Osteocyte (in vitro differentiated cells): ENCODE measurements around the gene SDF4. TPM values are rescaled to one million over a fixed set of nuclear protein-coding genes. Genes with fewer than 3 reads are reported as not detected.
A peak's percentile ranks its signal among the peaks of the same experiment; 100 is the strongest.

Source experiments
- DNase-seq: peaks from one replicate; pipeline ENCODE4 v3.0.0; 2021; ENCODE audit warnings: mixed read lengths; ENCODE audit not compliant: unreplicated experiment; ENCODE audit errors: extremely low spot score
- H3K27ac Mint-ChIP-seq: one replicate; pipeline ENCODE4 v1.8.0; 2021; ENCODE audit warnings: mild to moderate bottlenecking, mixed read lengths; ENCODE audit not compliant: unreplicated experiment
- H3K27me3 Mint-ChIP-seq: one replicate; pipeline ENCODE4 v1.8.0; 2021; ENCODE audit warnings: mixed read lengths; ENCODE audit not compliant: unreplicated experiment
- H3K36me3 Mint-ChIP-seq: one replicate; pipeline ENCODE4 v1.8.0; 2021; ENCODE audit warnings: mixed read lengths; ENCODE audit not compliant: unreplicated experiment
- H3K4me1 Mint-ChIP-seq: one replicate; pipeline ENCODE4 v1.8.0; 2021; ENCODE audit warnings: mixed read lengths; ENCODE audit not compliant: unreplicated experiment
- H3K4me3 Mint-ChIP-seq: one replicate; pipeline ENCODE4 v1.8.0; 2021; ENCODE audit warnings: mild to moderate bottlenecking, moderate library complexity, mixed read lengths; ENCODE audit not compliant: unreplicated experiment
- H3K9me3 Mint-ChIP-seq: one replicate; pipeline ENCODE4 v1.8.0; 2021; ENCODE audit warnings: mixed read lengths; ENCODE audit not compliant: unreplicated experiment
- CTCF ChIP-seq: fragments of 200-600 bp; sonication (generic); IDR thresholded peaks from 2 replicates; pipeline ENCODE4 v1.5.0; 2021; ENCODE audit warnings: antibody characterized with exemption, mild to moderate bottlenecking, moderate library complexity
- total RNA-seq: library from RNA; stranded (reverse); gene quantifications from 2 replicates; pipeline ENCODE4 v1.2.1, GENCODE V29; 2021

SDF4 gene
- total RNA-seq, 1 donor from 2014 or later, result 196 TPM

- Mint-ChIP-seq H3K9me3 (no peaks in the 10 kb centered on the region), H3K4me1 (peaks cover 36% of the 10 kb centered on the region), H3K27me3 (no peaks in the 10 kb centered on the region), H3K27ac (no peak overlapping the region), H3K36me3 (peaks cover 6% of the 10 kb centered on the region), H3K4me3 (no peak overlapping the region)
- TF ChIP-seq CTCF, result no peak
- DNase-seq, result no peak
These were observed 6.3 kb upstream of the SDF4 start for GRCh38 chr1:1237874-1238701.

- Mint-ChIP-seq H3K9me3 (no peaks in the 10 kb centered on the region), H3K27me3 (no peaks in the 10 kb centered on the region), H3K4me3 (no peak overlapping the region), H3K4me1 (peaks cover 36% of the 10 kb centered on the region), H3K27ac (peak overlapping the region; percentile 47), H3K36me3 (peaks cover 6% of the 10 kb centered on the region)
- no peak for DNase-seq
- TF ChIP-seq CTCF, result no peak
These were observed 5.4 kb upstream of the SDF4 start for GRCh38 chr1:1236945-1237873.

- peaks cover 36% of the 10 kb centered on the region for H3K4me1 Mint-ChIP-seq
- no peak for TF ChIP-seq CTCF
- no peak overlapping the region for H3K27ac Mint-ChIP-seq
- no peaks in the 10 kb centered on the region for H3K9me3 Mint-ChIP-seq
- peaks cover 6% of the 10 kb centered on the region for H3K36me3 Mint-ChIP-seq
- H3K4me3 Mint-ChIP-seq, result no peak overlapping the region
- no peaks in the 10 kb centered on the region for H3K27me3 Mint-ChIP-seq
- no peak for DNase-seq
These were observed 4.5 kb upstream of the SDF4 start for GRCh38 chr1:1236176-1236763.

- no peaks in the 10 kb centered on the region for H3K27me3 Mint-ChIP-seq
- TF ChIP-seq CTCF, result no peak
- H3K9me3 Mint-ChIP-seq, result no peaks in the 10 kb centered on the region
- no peak for DNase-seq
- H3K4me3 Mint-ChIP-seq, result no peak overlapping the region
- peak overlapping the region; percentile 7 for H3K27ac Mint-ChIP-seq
- H3K4me1 Mint-ChIP-seq, result peaks cover 43% of the 10 kb centered on the region
- peaks cover 6% of the 10 kb centered on the region for H3K36me3 Mint-ChIP-seq
These were observed 3.4 kb upstream of the SDF4 start for GRCh38 chr1:1235016-1235744.
